Astrocyte (in vitro differentiated cells and primary cell): ENCODE results near the gene MIB2. TPM values are rescaled to one million over a fixed set of nuclear protein-coding genes. Genes with fewer than 3 reads are reported as not detected.
"Not testable (repeated sequence)": the region's sequence is repeated elsewhere in the genome, so short reads cannot be mapped to it uniquely, and the experiment has no call there.

ENCODE experiments used
- DNase-seq: peaks from one replicate; pipeline ENCODE4 v3.0.0-alpha.2; 2010; ENCODE audit warnings: low read depth
- FAIRE-seq: peaks from 2 replicates; lab custom pipeline; 2011; peaks lifted over from hg19 to GRCh38; lab: Jason Lieb, UNC
- H2AFZ ChIP-seq: 2 replicates; pipeline ENCODE4 v1.6.0; 2012; ENCODE audit warnings: low read depth, low read length, inconsistent platforms
- H3K27ac ChIP-seq: 2 replicates; pipeline ENCODE4 v1.5.1; 2011; ENCODE audit warnings: low read depth, low read length, inconsistent platforms
- H3K27me3 ChIP-seq: 2 replicates; pipeline ENCODE4 v1.6.0; 2011; ENCODE audit warnings: low read length, inconsistent platforms; ENCODE audit not compliant: insufficient read depth
- H3K36me3 ChIP-seq: 2 replicates; pipeline ENCODE4 v1.5.1; 2011; ENCODE audit warnings: low read length, inconsistent platforms; ENCODE audit not compliant: insufficient read depth
- H3K4me1 ChIP-seq: 2 replicates; pipeline ENCODE4 v1.5.1; 2011; ENCODE audit warnings: low read length, inconsistent platforms; ENCODE audit not compliant: insufficient read depth
- H3K4me2 ChIP-seq: 2 replicates; pipeline ENCODE4 v1.6.0; 2012; ENCODE audit warnings: low read length, inconsistent platforms
- H3K4me3 ChIP-seq: 2 replicates; pipeline ENCODE4 v1.5.1; 2011; ENCODE audit warnings: low read depth, mild to moderate bottlenecking, low read length, inconsistent platforms; ENCODE audit not compliant: insufficient read depth
- H3K79me2 ChIP-seq: 2 replicates; pipeline ENCODE4 v1.6.0; 2012; ENCODE audit warnings: mild to moderate bottlenecking, low read length, inconsistent platforms; ENCODE audit not compliant: insufficient read depth
- H3K9ac ChIP-seq: 2 replicates; pipeline ENCODE4 v1.6.0; 2012; ENCODE audit warnings: mild to moderate bottlenecking, low read length, inconsistent platforms
- H3K9me3 ChIP-seq: 2 replicates; pipeline ENCODE4 v1.5.1; 2012; ENCODE audit warnings: low read depth, mild to moderate bottlenecking, low read length, inconsistent platforms; ENCODE audit not compliant: insufficient read depth
- H4K20me1 ChIP-seq: 2 replicates; pipeline ENCODE4 v1.6.0; 2012; ENCODE audit warnings: low read length, inconsistent platforms; ENCODE audit not compliant: insufficient read depth
- H3K27ac Mint-ChIP-seq: one replicate; pipeline ENCODE4 v1.8.0; 2021; ENCODE audit warnings: mild to moderate bottlenecking, mixed read lengths; ENCODE audit not compliant: unreplicated experiment
- H3K27me3 Mint-ChIP-seq: one replicate; pipeline ENCODE4 v1.8.0; 2021; ENCODE audit warnings: low read depth, mixed read lengths; ENCODE audit not compliant: unreplicated experiment
- H3K36me3 Mint-ChIP-seq: one replicate; pipeline ENCODE4 v1.8.0; 2021; ENCODE audit warnings: low read depth, mixed read lengths; ENCODE audit not compliant: unreplicated experiment
- H3K4me1 Mint-ChIP-seq: one replicate; pipeline ENCODE4 v1.8.0; 2021; ENCODE audit warnings: low read depth, mixed read lengths; ENCODE audit not compliant: unreplicated experiment
- H3K4me3 Mint-ChIP-seq: one replicate; pipeline ENCODE4 v1.8.0; 2021; ENCODE audit warnings: mild to moderate bottlenecking, moderate library complexity, mixed read lengths; ENCODE audit not compliant: unreplicated experiment
- H3K9me3 Mint-ChIP-seq: one replicate; pipeline ENCODE4 v1.8.0; 2021; ENCODE audit warnings: mild to moderate bottlenecking, mixed read lengths; ENCODE audit not compliant: unreplicated experiment
- EZH2 ChIP-seq: IDR thresholded peaks from 2 replicates; pipeline ENCODE4 v1.6.1; 2012; ENCODE audit warnings: mild to moderate bottlenecking, low read length, inconsistent platforms; ENCODE audit not compliant: insufficient read depth
- total RNA-seq: library from RNA; stranded (reverse); gene quantifications from 2 replicates; pipeline ENCODE4 v1.2.1, GENCODE V29; 2021
- TF ChIP-seq, protein P1 (sequence below): IDR thresholded peaks from 2 replicates; pipeline ENCODE4 v1.5.1; 2011; ENCODE audit warnings: low read depth, mild to moderate bottlenecking, inconsistent platforms, low read length, moderate library complexity; ENCODE audit not compliant: insufficient read depth

The MIB2 gene
- total RNA-seq, 1 donor from 2014 or later, result 80.1 TPM

DNA sequence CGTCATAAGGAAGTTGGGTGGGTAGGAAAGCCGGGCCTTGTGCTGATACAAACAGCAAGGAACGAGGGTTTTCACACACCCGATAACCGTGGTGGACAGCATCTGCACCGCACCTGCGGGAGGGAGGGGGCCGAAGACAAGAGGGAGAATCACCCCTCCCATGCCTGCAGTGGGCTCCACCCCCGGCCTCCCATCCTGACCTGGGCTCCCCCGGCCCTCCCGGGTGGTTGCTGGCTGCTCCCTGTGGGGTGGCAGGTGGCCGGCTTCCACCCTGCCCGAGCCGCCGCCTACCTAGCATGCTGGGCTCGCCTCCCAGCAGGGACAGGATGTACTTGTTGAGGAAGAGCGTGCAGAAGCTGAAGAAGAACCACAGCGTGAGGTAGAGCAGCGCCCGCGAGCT, 60.8 kb downstream of the MIB2 start:
- not testable (repeated sequence) for H3K27me3 ChIP-seq, H3K4me3 ChIP-seq, H3K4me1 Mint-ChIP-seq, H3K4me3 Mint-ChIP-seq, H3K9me3 ChIP-seq, H3K9me3 Mint-ChIP-seq, H3K9ac ChIP-seq, H3K4me2 ChIP-seq, H3K36me3 ChIP-seq, H3K27me3 Mint-ChIP-seq, H3K27ac Mint-ChIP-seq, FAIRE-seq, H3K4me1 ChIP-seq, DNase-seq, H2AFZ ChIP-seq, H3K36me3 Mint-ChIP-seq, H3K27ac ChIP-seq
- Histone ChIP-seq H4K20me1 (peaks cover 28% of the 10 kb centered on the region), H3K79me2 (peaks cover 35% of the 10 kb centered on the region)

DNA sequence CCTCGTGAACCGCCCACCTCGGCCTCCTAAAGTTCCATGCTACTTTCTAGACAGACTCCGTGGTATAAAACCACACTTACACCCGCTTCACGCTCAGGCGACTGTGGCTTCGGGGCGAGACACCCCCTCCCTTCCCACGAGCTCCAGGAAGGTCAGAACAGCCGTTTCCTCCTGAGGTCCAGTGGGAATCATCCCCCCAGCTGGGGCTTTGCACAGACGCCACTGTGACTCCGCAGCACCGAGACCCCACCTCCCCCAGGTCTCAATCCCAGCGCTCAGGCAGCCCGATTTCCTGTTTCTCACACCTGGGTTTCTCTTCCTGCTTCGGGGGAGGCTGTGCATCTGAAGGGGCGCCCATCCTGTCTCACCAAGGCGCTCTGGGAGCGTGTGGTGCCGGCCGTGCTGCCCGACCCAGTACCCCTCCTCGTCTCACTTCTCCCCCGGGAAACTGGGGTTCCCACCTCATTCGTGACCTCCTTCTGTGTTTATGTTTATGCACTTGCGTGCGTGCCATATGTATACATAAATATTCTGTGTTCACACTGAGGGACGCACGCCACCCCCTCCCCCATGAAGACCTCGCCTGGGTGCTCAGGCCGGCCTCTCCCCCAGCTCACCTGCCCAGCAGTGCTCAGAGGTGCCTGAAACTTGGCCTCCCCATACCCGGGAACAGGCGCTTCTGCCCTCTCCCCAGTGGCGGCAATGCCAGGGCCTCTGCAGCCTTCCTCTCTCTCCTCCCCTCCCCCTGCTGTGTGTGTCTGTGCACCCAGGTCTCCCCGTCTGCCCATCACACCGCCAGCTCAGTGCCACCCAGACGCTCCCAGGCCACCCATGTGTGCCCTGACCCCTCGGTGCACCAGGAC, 62.6 kb downstream of the MIB2 start:
- no peak for DNase-seq
- H3K27ac ChIP-seq, result no peak overlapping the region
- no peak for FAIRE-seq
- TF ChIP-seq, protein P1, sequence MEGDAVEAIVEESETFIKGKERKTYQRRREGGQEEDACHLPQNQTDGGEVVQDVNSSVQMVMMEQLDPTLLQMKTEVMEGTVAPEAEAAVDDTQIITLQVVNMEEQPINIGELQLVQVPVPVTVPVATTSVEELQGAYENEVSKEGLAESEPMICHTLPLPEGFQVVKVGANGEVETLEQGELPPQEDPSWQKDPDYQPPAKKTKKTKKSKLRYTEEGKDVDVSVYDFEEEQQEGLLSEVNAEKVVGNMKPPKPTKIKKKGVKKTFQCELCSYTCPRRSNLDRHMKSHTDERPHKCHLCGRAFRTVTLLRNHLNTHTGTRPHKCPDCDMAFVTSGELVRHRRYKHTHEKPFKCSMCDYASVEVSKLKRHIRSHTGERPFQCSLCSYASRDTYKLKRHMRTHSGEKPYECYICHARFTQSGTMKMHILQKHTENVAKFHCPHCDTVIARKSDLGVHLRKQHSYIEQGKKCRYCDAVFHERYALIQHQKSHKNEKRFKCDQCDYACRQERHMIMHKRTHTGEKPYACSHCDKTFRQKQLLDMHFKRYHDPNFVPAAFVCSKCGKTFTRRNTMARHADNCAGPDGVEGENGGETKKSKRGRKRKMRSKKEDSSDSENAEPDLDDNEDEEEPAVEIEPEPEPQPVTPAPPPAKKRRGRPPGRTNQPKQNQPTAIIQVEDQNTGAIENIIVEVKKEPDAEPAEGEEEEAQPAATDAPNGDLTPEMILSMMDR, result no peak
- no peak overlapping the region for H3K9ac ChIP-seq
- H2AFZ ChIP-seq, result no peak overlapping the region
- Mint-ChIP-seq H3K36me3 (peaks cover 4% of the 10 kb centered on the region), H3K27ac (peak overlapping the region; percentile 69), H3K4me3 (no peak overlapping the region), H3K9me3 (no peaks in the 10 kb centered on the region), H3K4me1 (peaks cover 9% of the 10 kb centered on the region), H3K27me3 (no peaks in the 10 kb centered on the region)
- H3K79me2 ChIP-seq, result peaks cover 49% of the 10 kb centered on the region
- no peak overlapping the region for H3K4me3 ChIP-seq
- H3K36me3 ChIP-seq, result no peaks in the 10 kb centered on the region
- no peak overlapping the region for H3K4me2 ChIP-seq
- H3K27me3 ChIP-seq, result no peaks in the 10 kb centered on the region
- peaks cover 40% of the 10 kb centered on the region for H4K20me1 ChIP-seq
- no peaks in the 10 kb centered on the region for H3K9me3 ChIP-seq
- H3K4me1 ChIP-seq, result peaks cover 3% of the 10 kb centered on the region

DNA sequence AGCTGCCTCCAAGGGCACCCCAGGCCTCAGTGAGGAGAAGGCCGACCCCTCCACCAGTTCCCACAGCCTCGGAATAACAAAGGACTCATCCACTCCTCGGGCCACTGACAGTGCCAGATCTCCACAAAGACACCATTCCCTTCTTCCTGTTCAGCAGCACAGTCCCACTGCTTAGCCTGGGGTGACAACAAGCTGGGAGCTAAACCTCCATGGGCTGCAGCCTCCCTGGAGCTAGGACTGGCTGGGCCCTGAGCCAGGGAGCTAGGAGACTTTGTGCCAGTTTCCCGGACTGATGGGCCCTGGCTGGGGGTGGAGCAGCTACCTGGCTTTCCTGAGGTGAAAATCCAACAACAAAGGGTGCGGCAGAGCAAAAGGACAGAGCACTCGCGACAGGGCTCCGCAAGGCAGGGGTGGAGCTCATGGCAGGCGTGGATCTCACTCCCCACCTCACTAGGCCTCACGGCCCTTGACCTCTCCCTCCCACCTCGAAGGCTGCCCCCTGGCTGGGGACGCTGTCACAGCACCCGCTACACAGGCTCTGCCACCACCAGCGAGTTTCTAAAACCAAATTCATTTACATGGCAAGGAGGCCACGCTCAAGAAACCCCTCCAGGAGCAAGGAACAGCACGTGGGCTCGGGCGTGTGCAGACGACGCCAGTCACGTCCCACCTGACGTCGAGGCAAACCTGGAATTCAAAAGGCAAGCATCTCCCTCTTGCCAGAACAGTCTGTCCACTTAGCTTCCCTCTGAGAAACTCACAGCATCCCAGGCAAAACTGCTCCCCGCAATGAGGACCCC, 63.5 kb downstream of the MIB2 start:
- FAIRE-seq (no peak), DNase-seq (no peak)
- Mint-ChIP-seq H3K4me3 (no peak overlapping the region), H3K4me1 (peaks cover 12% of the 10 kb centered on the region), H3K9me3 (no peaks in the 10 kb centered on the region), H3K27ac (peak overlapping the region; percentile 30), H3K36me3 (peaks cover 2% of the 10 kb centered on the region), H3K27me3 (no peaks in the 10 kb centered on the region)
- Histone ChIP-seq H3K9me3 (no peaks in the 10 kb centered on the region), H2AFZ (no peak overlapping the region), H3K79me2 (peaks cover 58% of the 10 kb centered on the region), H4K20me1 (peaks cover 48% of the 10 kb centered on the region), H3K27ac (no peak overlapping the region), H3K27me3 (no peaks in the 10 kb centered on the region), H3K36me3 (no peaks in the 10 kb centered on the region), H3K4me2 (no peak overlapping the region), H3K4me1 (peaks cover 3% of the 10 kb centered on the region), H3K4me3 (no peak overlapping the region), H3K9ac (no peak overlapping the region)
- TF ChIP-seq, protein P1, result peak; percentile 19
- TF ChIP-seq EZH2, result no peak

Other genes with a start within 250 kb of the MIB2 start
- 135 and 139 TPM in 2 replicates for gene AURKAIP1, start 240.3 kb upstream of the MIB2 start, total RNA-seq
- gene CCNL2, start 216.2 kb upstream of the MIB2 start, total RNA-seq, result 194 and 197 TPM in 2 replicates
- 87.3 and 88.5 TPM in 2 replicates for gene MRPL20, start 208.2 kb upstream of the MIB2 start, total RNA-seq
- gene ANKRD65, start 194.2 kb upstream of the MIB2 start, total RNA-seq, result 0.64 TPM in 1 of 2 replicates, not detected in the other
- 60.4 and 81.2 TPM in 2 replicates for gene VWA1, start 179.8 kb upstream of the MIB2 start, total RNA-seq
- 1.8 and 2.5 TPM in 2 replicates for gene ATAD3C, start 165.8 kb upstream of the MIB2 start, total RNA-seq
- gene ATAD3B, start 143.7 kb upstream of the MIB2 start, total RNA-seq, result 55.3 and 63.0 TPM in 2 replicates
- gene ATAD3A, start 103.3 kb upstream of the MIB2 start, total RNA-seq, result 51.1 and 54.9 TPM in 2 replicates
- 7.0 and 9.0 TPM in 2 replicates for gene TMEM240, start 74.9 kb upstream of the MIB2 start, total RNA-seq
- 143 and 145 TPM in 2 replicates for gene SSU72, start 40.6 kb upstream of the MIB2 start, total RNA-seq
- gene FNDC10, start 15.4 kb upstream of the MIB2 start, total RNA-seq, result 7.4 and 8.7 TPM in 2 replicates
- gene MMP23B, start 16.7 kb downstream of the MIB2 start, total RNA-seq, result 40.1 and 40.7 TPM in 2 replicates
- gene CDK11B, start 43.5 kb downstream of the MIB2 start, total RNA-seq, result 21.1 and 23.4 TPM in 2 replicates
- gene SLC35E2B, start 77.3 kb downstream of the MIB2 start, total RNA-seq, result 45.1 and 47.7 TPM in 2 replicates
- gene CDK11A, start 108.9 kb downstream of the MIB2 start, total RNA-seq, result 30.3 and 35.3 TPM in 2 replicates
- gene NADK, start 163.0 kb downstream of the MIB2 start, total RNA-seq, result 83.7 and 87.6 TPM in 2 replicates